B cell (primary cell): ENCODE data around the gene FHDC1. TPM values are rescaled to one million over a fixed set of nuclear protein-coding genes. Genes with fewer than 3 reads are reported as not detected.

Experiments
- ATAC-seq: fragments of 200-7000 bp; cut with Tn5 transposase; one replicate; pipeline ENCODE4 v1.10.0; 2021; ENCODE audit warnings: low read depth, mild to moderate bottlenecking, moderate number of reproducible peaks, moderate library complexity
- CTCF ChIA-PET: fragments of 350-600 bp; sonication (Branson Sonifier 250); formaldehyde crosslinking; loops from one replicate; lab custom pipeline; 2021; ENCODE audit warnings: antibody characterized with exemption, inconsistent platforms; lab: Charles Lee
- POLR2A ChIA-PET: fragments of 350-600 bp; sonication (Branson Sonifier 250); formaldehyde crosslinking; loops from one replicate; lab custom pipeline; 2021; ENCODE audit warnings: antibody characterized with exemption; lab: Charles Lee
- DNase-seq: peaks from one replicate; pipeline ENCODE4 v3.0.0; 2013
- H2AFZ ChIP-seq: 2 replicates; pipeline ENCODE4 v1.6.1; 2012; ENCODE audit warnings: mild to moderate bottlenecking, low read depth, low read length; ENCODE audit not compliant: insufficient read depth, poor library complexity, severe bottlenecking
- H3K27ac ChIP-seq, 2 donors: 1 replicate in 1 of 2; 2 replicates in 1 of 2; pipeline ENCODE4 v1.5.1; 2012 to 2013; ENCODE audit warnings: low read length in 2 of 2, mild to moderate bottlenecking in 2 of 2, moderate library complexity in 1 of 2
- H3K27me3 ChIP-seq, 4 experiments: fragments of 200-600 bp in 1 of 4; sonication (generic) in 1 of 4; replicated peaks in 1 of 4; 1 replicate in 2 of 4; 2 replicates in 2 of 4; pipeline versions ENCODE4 v1.6.1 to v1.7.0; 2013 to 2016; ENCODE audit warnings: low read length in 3 of 4, mild to moderate bottlenecking in 2 of 4, mixed read lengths in 1 of 4, moderate library complexity in 1 of 4; ENCODE audit not compliant: insufficient read depth in 4 of 4, control insufficient read depth in 3 of 4; ENCODE audit errors: control extremely low read depth in 1 of 4
- H3K36me3 ChIP-seq, 2 experiments: replicated peaks in 1 of 2; 1 replicate in 1 of 2; 2 replicates in 1 of 2; pipeline versions ENCODE4 v1.6.1 to v1.7.1; 2013; ENCODE audit warnings: low read length in 1 of 2; ENCODE audit not compliant: insufficient read depth in 2 of 2, control insufficient read depth in 1 of 2; ENCODE audit errors: control extremely low read depth in 1 of 2, extremely low read depth in 1 of 2
- H3K4me1 ChIP-seq, 2 donors: fragments of 200-600 bp in 1 of 2; sonication (generic) in 1 of 2; 1 replicate in 1 of 2; 2 replicates in 1 of 2; pipeline versions ENCODE4 v1.5.1 to v1.6.1; 2013 to 2017; ENCODE audit warnings: low read length in 2 of 2; ENCODE audit not compliant: control insufficient read depth in 2 of 2, insufficient read depth in 2 of 2
- H3K4me2 ChIP-seq: replicated peaks from 2 replicates; pipeline ENCODE3; 2012; ENCODE audit warnings: mild to moderate bottlenecking, low read depth, low read length; ENCODE audit not compliant: poor library complexity, severe bottlenecking
- H3K4me3 ChIP-seq, 5 experiments: fragments of 200-600 bp in 1 of 5; sonication (generic) in 1 of 5; 1 replicate in 3 of 5; 2 replicates in 2 of 5; pipeline versions ENCODE4 v1.5.1 to v1.7.0; 2011 to 2016; ENCODE audit warnings: low read length in 4 of 5, mild to moderate bottlenecking in 4 of 5, low read depth in 2 of 5, control low read depth in 1 of 5, moderate library complexity in 1 of 5; ENCODE audit not compliant: insufficient read depth in 1 of 5; ENCODE audit errors: control extremely low read depth in 1 of 5, extremely low read depth in 1 of 5
- H3K79me2 ChIP-seq: fragments of 200-600 bp; sonication (generic); one replicate; pipeline ENCODE4 v1.6.0; 2016; ENCODE audit warnings: low read length; ENCODE audit not compliant: control insufficient read depth, insufficient read depth
- H3K9ac ChIP-seq: fragments of 200-600 bp; sonication (generic); 2 replicates; pipeline ENCODE4 v1.6.1; 2017; ENCODE audit warnings: mild to moderate bottlenecking, low read length, moderate library complexity
- H3K9me3 ChIP-seq, 3 donors: one replicate each; pipeline versions ENCODE4 v1.6.1 to v1.7.1; 2013; ENCODE audit warnings: low read length in 2 of 3; ENCODE audit not compliant: control insufficient read depth in 2 of 3, insufficient read depth in 1 of 3; ENCODE audit errors: control extremely low read depth in 1 of 3
- H4K20me1 ChIP-seq: 2 replicates; pipeline ENCODE4 v1.6.0; 2012; ENCODE audit warnings: mild to moderate bottlenecking, low read length; ENCODE audit not compliant: insufficient read depth, control insufficient read depth, poor library complexity, severe bottlenecking
- H3K27ac Mint-ChIP-seq: one replicate; pipeline ENCODE4 v1.8.0; 2021; ENCODE audit warnings: mixed read lengths
- H3K27me3 Mint-ChIP-seq: one replicate; pipeline ENCODE4 v1.8.0; 2021; ENCODE audit warnings: mixed read lengths
- H3K4me1 Mint-ChIP-seq: one replicate; pipeline ENCODE4 v1.8.0; 2021; ENCODE audit warnings: mixed read lengths
- H3K4me3 Mint-ChIP-seq: one replicate; pipeline ENCODE4 v1.8.0; 2021; ENCODE audit warnings: mixed read lengths
- H3K9me3 Mint-ChIP-seq: one replicate; pipeline ENCODE4 v1.8.0; 2022; ENCODE audit warnings: mixed read lengths; ENCODE audit not compliant: insufficient read depth
- EZH2 ChIP-seq: IDR thresholded peaks from 2 replicates; pipeline ENCODE4 v1.6.1; 2012; ENCODE audit warnings: borderline replicate concordance, low read depth, mild to moderate bottlenecking, moderate library complexity, low read length; ENCODE audit not compliant: insufficient read depth, poor library complexity, severe bottlenecking
- intact Hi-C: fragments of 100-400 bp; cut with micrococcal nuclease; formaldehyde crosslinking; loops from one replicate; pipeline ENCODE4 v1.10.0; 2022
- polyA plus RNA-seq: library from polyadenylated mRNA; depleted of rRNA; stranded (reverse); fragments of >200 nt; gene quantifications from 2 replicates; pipeline ENCODE4 v1.2.3, GENCODE V29; 2012
- total RNA-seq, 2 donors: library from RNA; stranded (reverse); fragments of 120-200 nt in 1 of 2; gene quantifications; 1 replicate in 1 of 2; 2 replicates in 1 of 2; pipeline versions ENCODE4 v1.2.3 to v1.2.4, GENCODE V29; 2013 to 2022
- TF ChIP-seq, protein P1 (sequence below): fragments of 200-600 bp; IDR thresholded peaks from one replicate; pipeline ENCODE4 v1.8.0; 2022; ENCODE audit warnings: antibody characterized with exemption, mild to moderate bottlenecking

Gene FHDC1
- total and polyA plus RNA-seq, 2 donors (not counting 1 experiment from before 2014, with no cell fraction given), result 0.13 to 0.57 TPM

DNA sequence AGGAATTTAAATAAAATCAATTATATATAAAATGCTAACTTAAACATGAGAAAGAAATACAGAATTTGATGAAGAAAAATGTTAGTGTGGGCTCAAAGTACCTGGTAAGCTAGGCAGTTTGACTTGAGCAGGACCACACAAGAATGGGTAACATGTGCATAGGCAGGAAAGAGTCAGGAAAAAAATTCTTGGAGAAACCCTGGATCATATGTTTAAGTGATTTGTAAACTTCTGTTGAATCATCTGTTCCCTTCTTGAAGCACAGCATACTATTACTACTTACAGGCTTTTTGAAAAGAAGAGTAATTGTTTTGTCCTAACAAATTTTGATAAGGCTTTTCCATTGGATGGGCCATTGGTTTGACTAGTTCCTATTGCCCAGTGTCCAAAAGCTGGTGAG, 37.5 kb upstream of the FHDC1 start:
- H3K27me3 Mint-ChIP-seq, result no peaks in the 10 kb centered on the region
- Histone ChIP-seq H3K36me3 (peaks cover 0 to 11% of the 10 kb centered on the region in 2 experiments), H3K79me2 (no peaks in the 10 kb centered on the region), H3K4me3 (no peak overlapping the region), H3K4me1 (no peaks in the 10 kb centered on the region), H2AFZ (no peak overlapping the region), H3K27ac (no peak overlapping the region), H3K9ac (no peak overlapping the region), H3K4me2 (no peak overlapping the region), H3K9me3 (no peaks in the 10 kb centered on the region), H4K20me1 (no peaks in the 10 kb centered on the region), H3K27me3 (no peaks in the 10 kb centered on the region)
- H3K9me3 Mint-ChIP-seq, result no peaks in the 10 kb centered on the region
- H3K4me1 Mint-ChIP-seq, result no peaks in the 10 kb centered on the region
- ATAC-seq, result no peak
- no peak overlapping the region for H3K4me3 Mint-ChIP-seq
- H3K27ac Mint-ChIP-seq, result no peak overlapping the region
- ChIA-PET POLR2A (no interaction called here), CTCF (no interaction called here)
- intact Hi-C loops, result no loop called here
- TF ChIP-seq, protein P1, sequence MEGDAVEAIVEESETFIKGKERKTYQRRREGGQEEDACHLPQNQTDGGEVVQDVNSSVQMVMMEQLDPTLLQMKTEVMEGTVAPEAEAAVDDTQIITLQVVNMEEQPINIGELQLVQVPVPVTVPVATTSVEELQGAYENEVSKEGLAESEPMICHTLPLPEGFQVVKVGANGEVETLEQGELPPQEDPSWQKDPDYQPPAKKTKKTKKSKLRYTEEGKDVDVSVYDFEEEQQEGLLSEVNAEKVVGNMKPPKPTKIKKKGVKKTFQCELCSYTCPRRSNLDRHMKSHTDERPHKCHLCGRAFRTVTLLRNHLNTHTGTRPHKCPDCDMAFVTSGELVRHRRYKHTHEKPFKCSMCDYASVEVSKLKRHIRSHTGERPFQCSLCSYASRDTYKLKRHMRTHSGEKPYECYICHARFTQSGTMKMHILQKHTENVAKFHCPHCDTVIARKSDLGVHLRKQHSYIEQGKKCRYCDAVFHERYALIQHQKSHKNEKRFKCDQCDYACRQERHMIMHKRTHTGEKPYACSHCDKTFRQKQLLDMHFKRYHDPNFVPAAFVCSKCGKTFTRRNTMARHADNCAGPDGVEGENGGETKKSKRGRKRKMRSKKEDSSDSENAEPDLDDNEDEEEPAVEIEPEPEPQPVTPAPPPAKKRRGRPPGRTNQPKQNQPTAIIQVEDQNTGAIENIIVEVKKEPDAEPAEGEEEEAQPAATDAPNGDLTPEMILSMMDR, result no peak
- no peak for TF ChIP-seq EZH2
- no peak for DNase-seq

DNA sequence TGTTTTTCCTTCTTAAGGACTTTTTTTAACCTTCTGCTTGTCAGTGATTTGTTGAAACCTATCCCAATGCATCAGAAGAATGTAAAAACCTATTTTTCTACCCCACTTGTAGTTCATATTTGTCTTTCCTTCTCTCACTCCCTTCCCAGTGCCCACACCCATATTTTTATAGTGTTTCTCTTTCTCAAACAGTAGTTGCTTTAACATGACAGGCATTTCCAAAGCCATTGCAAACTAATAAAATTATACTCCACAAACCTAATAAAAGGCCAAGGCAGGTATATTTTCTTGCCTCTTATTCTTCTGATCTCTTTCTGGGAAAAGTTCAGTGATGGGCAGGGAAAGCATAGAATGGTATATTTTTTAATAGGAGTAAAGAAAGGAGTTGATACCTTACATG, 35.7 kb upstream of the FHDC1 start:
- TF ChIP-seq, protein P1, result no peak
- no peak for TF ChIP-seq EZH2
- H3K27ac ChIP-seq, result no peak overlapping the region
- H3K9me3 ChIP-seq, result peaks cover 0 to 4% (median 0%) of the 10 kb centered on the region in 3 donors
- Mint-ChIP-seq H3K27me3 (no peaks in the 10 kb centered on the region), H3K4me3 (no peak overlapping the region), H3K27ac (no peak overlapping the region), H3K4me1 (no peaks in the 10 kb centered on the region), H3K9me3 (peaks cover 2% of the 10 kb centered on the region)
- H4K20me1 ChIP-seq, result no peaks in the 10 kb centered on the region
- DNase-seq, result no peak
- ChIA-PET CTCF (no interaction called here), POLR2A (interaction anchor here (0.6 kb wide), 1 partner anchor 346 kb away, joined by 3 read pairs; no protein-coding TSS in a partner anchor)
- no peaks in the 10 kb centered on the region for H3K79me2 ChIP-seq
- ATAC-seq, result no peak
- no peak overlapping the region for H2AFZ ChIP-seq
- H3K4me1 ChIP-seq, result no peaks in the 10 kb centered on the region
- no peak overlapping the region for H3K9ac ChIP-seq
- no peak overlapping the region for H3K4me2 ChIP-seq
- no peak overlapping the region for H3K4me3 ChIP-seq
- H3K27me3 ChIP-seq, result no peaks in the 10 kb centered on the region
- intact Hi-C loops, result no loop called here
- peaks cover 0 to 11% of the 10 kb centered on the region in 2 experiments for H3K36me3 ChIP-seq
